H1 (cell line): Measurements from ENCODE around the gene SNRPA1. TPM values are rescaled to one million over a fixed set of nuclear protein-coding genes. Genes with fewer than 3 reads are reported as not detected.

ENCODE experiments used
- BACH1 ChIP-seq: IDR thresholded peaks from 2 replicates; pipeline ENCODE4 v1.6.1; 2012; ENCODE audit warnings: low read length, improper control_type of control experiment
- BRCA1 ChIP-seq: IDR thresholded peaks from 2 replicates; pipeline ENCODE4 v1.6.1; 2012; ENCODE audit warnings: low read depth, low read length, improper control_type of control experiment
- CREB1 ChIP-seq: IDR thresholded peaks from 2 replicates; pipeline ENCODE4 v1.6.1; 2012; ENCODE audit warnings: inconsistent platforms
- FOSL1 ChIP-seq: IDR thresholded peaks from 2 replicates; pipeline ENCODE4 v1.6.1; 2011; ENCODE audit warnings: mild to moderate bottlenecking, low read depth, low read length, moderate library complexity; ENCODE audit not compliant: insufficient read depth
- GABPA ChIP-seq: IDR thresholded peaks from 2 replicates; pipeline ENCODE4 v1.6.1; 2011; ENCODE audit warnings: mild to moderate bottlenecking, low read length, moderate library complexity, borderline replicate concordance; ENCODE audit not compliant: insufficient read depth
- KDM4A ChIP-seq: IDR thresholded peaks from one replicate; pipeline ENCODE4 v1.7.1; 2012; ENCODE audit warnings: low read depth, mild to moderate bottlenecking, moderate library complexity, low read length, inconsistent platforms; ENCODE audit not compliant: severe bottlenecking
- KDM5A ChIP-seq: fragments of 200-600 bp; IDR thresholded peaks from 2 replicates; pipeline ENCODE4 v1.7.1; 2012; ENCODE audit warnings: mild to moderate bottlenecking, low read length, inconsistent platforms, mixed read lengths
- MAFK ChIP-seq: IDR thresholded peaks from 2 replicates; pipeline ENCODE4 v1.6.1; 2012; ENCODE audit warnings: low read depth, mild to moderate bottlenecking, improper control_type of control experiment, low read length
- NRF1 ChIP-seq: IDR thresholded peaks from 2 replicates; pipeline ENCODE4 v1.6.1; 2011; ENCODE audit warnings: mild to moderate bottlenecking, low read depth, low read length, improper control_type of control experiment
- PHF8 ChIP-seq: fragments of 200-600 bp; sonication (generic); conservative IDR thresholded peaks from 2 replicates; pipeline ENCODE4 v1.7.1; 2012; ENCODE audit warnings: low read depth, mild to moderate bottlenecking, inconsistent platforms, low read length, moderate library complexity
- POLR2AphosphoS5 ChIP-seq: IDR thresholded peaks from 2 replicates; pipeline ENCODE4 v1.6.1; 2011; ENCODE audit warnings: low read depth, low read length
- SIN3A ChIP-seq, 2 experiments: IDR thresholded peaks in 1 of 2; conservative IDR thresholded peaks in 1 of 2; 2 replicates each; pipeline ENCODE4 v1.6.1; 2011 to 2012; ENCODE audit warnings: low read length in 2 of 2, improper control_type of control experiment in 1 of 2, low read depth in 1 of 2, mild to moderate bottlenecking in 1 of 2
- SRF ChIP-seq: IDR thresholded peaks from 2 replicates; pipeline ENCODE4 v1.6.1; 2011; ENCODE audit warnings: mild to moderate bottlenecking, low read depth, low read length, moderate library complexity
- TBP ChIP-seq: IDR thresholded peaks from 2 replicates; pipeline ENCODE4 v1.6.1; 2011; ENCODE audit warnings: low read depth, low read length, improper control_type of control experiment
- polyA plus RNA-seq, 7 experiments: library from polyadenylated mRNA; depleted of rRNA in 3 of 7; stranded (reverse) in 5 of 7; unstranded in 2 of 7; fragments of >200 nt in 5 of 7; fragments of 200-250 nt in 2 of 7; gene quantifications; 1 replicate in 5 of 7; 2 replicates in 1 of 7; 4 replicates in 1 of 7; pipeline versions ENCODE4 v1.2.1 to v1.2.3, GENCODE V29; 2011 to 2013; ENCODE audit warnings: missing spikeins in 2 of 7, mixed read lengths in 2 of 7
- total RNA-seq: library from RNA; stranded (reverse); fragmentation: NEBNext Ultra II Directional; extraction: Animal tissue kit (Norgen Biotek cat#: 25700); gene quantifications from 2 replicates; pipeline ENCODE4 v1.2.1, GENCODE V29; 2021

SNRPA1 gene
- total and polyA plus RNA-seq, 2 of the 8 experiments (the other 6 are each of a cell fraction or from before 2014, with no cell fraction given): 140 to 221 TPM

- TF ChIP-seq PHF8 (peak; percentile 93), GABPA (0 out of 2 replicates have a peak, but pooled peaks have one; percentile 51), CREB1 (peak; percentile 89), POLR2AphosphoS5 (0 out of 2 replicates have a peak, but pooled peaks have one; percentile 18), TBP (peak; percentile 21; the same call in 1 of the 2 replicates), SIN3A (conservative IDR thresholded peaks at IDR 0.05 in 1 of 2, IDR thresholded peaks at IDR 0.05 in 1 of 2; ENCODE audit: low read depth in 1 of 2, low read length in 2 of 2) (peak in 1 of 2 experiments; percentile 29; a peak in 1 of 4 replicates), FOSL1 (no peak), SRF (0 out of 2 replicates have a peak, but pooled peaks have one; percentile 27), BRCA1 (no peak), MAFK (no peak), BACH1 (no peak), KDM4A (peak; percentile 54), KDM5A (0 out of 2 replicates have a peak, but pooled peaks have one; percentile 20), NRF1 (no peak)
- TF ChIP-seq, all 59 proteins: peak for 17
These were observed 17.8 kb downstream of the SNRPA1 start, which contains the start of gene SELENOS (continued) for GRCh38 chr15:101277038-101277822.
